ENCODE results near the gene OR2AG2. TPM values are rescaled to one million over a fixed set of nuclear protein-coding genes. Genes with fewer than 3 reads are reported as not detected.

Gene OR2AG2
- total and polyA plus RNA-seq, 9 of the 15 experiments (the other 6 are each of a cell fraction or from before 2014, with no cell fraction given), result 0.15 to 0.91 (median 0.55) TPM

GRCh38 chr11:6745465-6746015 is 26.2 kb downstream of the OR2AG2 start (continued):
- TF ChIP-seq E2F1 (CRISPR knock-in tag; IDR thresholded peaks at IDR 0.05), result no peak
- TF ChIP-seq MYC (IDR thresholded peaks at IDR 0.05; ENCODE audit: low read depth, low read length), result peak; percentile 34; the same call in 1 of the 2 replicates
- TF ChIP-seq MYC (CRISPR knock-in tag; IDR thresholded peaks at IDR 0.05; ENCODE audit: borderline replicate concordance, low read depth), result no peak
- TF ChIP-seq ZNF584 (CRISPR knock-in tag; IDR thresholded peaks at IDR 0.05; ENCODE audit: low read depth), result peak; percentile 26; the same call in 1 of the 2 replicates
- peak; percentile 55 for TF ChIP-seq ZNF316 (IDR thresholded peaks at IDR 0.05)
- peak; percentile 63 for TF ChIP-seq CBFA2T3 (IDR thresholded peaks at IDR 0.05)
- TF ChIP-seq DPF2 (IDR thresholded peaks at IDR 0.05), result peak; percentile 70; the same call in 1 of the 2 replicates
- TF ChIP-seq MCM2 (IDR thresholded peaks at IDR 0.05; ENCODE audit: low read depth), result no peak
- TF ChIP-seq RCOR1 (IDR thresholded peaks at IDR 0.05; ENCODE audit: borderline replicate concordance in 1 of 2, low read depth in 2 of 2, low read length in 2 of 2), result peak in 1 of 2 experiments; percentile 54; a peak in 1 of 4 replicates
- TF ChIP-seq MAFF (IDR thresholded peaks at IDR 0.05; ENCODE audit: low read length), result no peak
- TF ChIP-seq MTA1 (IDR thresholded peaks at IDR 0.05; ENCODE audit: borderline replicate concordance), result no peak
- peak; percentile 71; the same call in 1 of the 2 replicates for TF ChIP-seq CC2D1A (IDR thresholded peaks at IDR 0.05)
- peak; percentile 50 for TF ChIP-seq VEZF1 (CRISPR knock-in tag; IDR thresholded peaks at IDR 0.05)
- no peak for TF ChIP-seq BRF1 (IDR thresholded peaks at IDR 0.05; ENCODE audit: borderline replicate concordance, extremely low read depth, insufficient read length)
- TF ChIP-seq GTF2F1 (IDR thresholded peaks at IDR 0.05; ENCODE audit: low read depth, low read length), result no peak
- TF ChIP-seq THAP12 (CRISPR knock-in tag; IDR thresholded peaks at IDR 0.05), result no peak
- TF ChIP-seq IRF2 (CRISPR knock-in tag; IDR thresholded peaks at IDR 0.05), result no peak
- TF ChIP-seq CHAMP1 (IDR thresholded peaks at IDR 0.05), result 0 out of 2 replicates have a peak, but pooled peaks have one; percentile 30
- 0 out of 2 replicates have a peak, but pooled peaks have one; percentile 9 for TF ChIP-seq ZNF24 (IDR thresholded peaks at IDR 0.05)
- TF ChIP-seq CGGBP1 (CRISPR knock-in tag; IDR thresholded peaks at IDR 0.05), result no peak
- TF ChIP-seq HDGF (IDR thresholded peaks at IDR 0.05), result no peak
- no peak for TF ChIP-seq SRSF9 (IDR thresholded peaks at IDR 0.05; ENCODE audit: borderline replicate concordance, low read depth, low read length)
- no peak for TF ChIP-seq PTBP1 (IDR thresholded peaks at IDR 0.05; ENCODE audit: low read depth, low read length)

Data from K562 (cell line).